ENCODE results near the gene ITGAD. TPM values are rescaled to one million over a fixed set of nuclear protein-coding genes. Genes with fewer than 3 reads are reported as not detected.
"Not testable (repeated sequence)": the region's sequence is repeated elsewhere in the genome, so short reads cannot be mapped to it uniquely, and the experiment has no call there.

ITGAD gene
- total RNA-seq, 1 experiment from 2014 or later, result not detected

DNA sequence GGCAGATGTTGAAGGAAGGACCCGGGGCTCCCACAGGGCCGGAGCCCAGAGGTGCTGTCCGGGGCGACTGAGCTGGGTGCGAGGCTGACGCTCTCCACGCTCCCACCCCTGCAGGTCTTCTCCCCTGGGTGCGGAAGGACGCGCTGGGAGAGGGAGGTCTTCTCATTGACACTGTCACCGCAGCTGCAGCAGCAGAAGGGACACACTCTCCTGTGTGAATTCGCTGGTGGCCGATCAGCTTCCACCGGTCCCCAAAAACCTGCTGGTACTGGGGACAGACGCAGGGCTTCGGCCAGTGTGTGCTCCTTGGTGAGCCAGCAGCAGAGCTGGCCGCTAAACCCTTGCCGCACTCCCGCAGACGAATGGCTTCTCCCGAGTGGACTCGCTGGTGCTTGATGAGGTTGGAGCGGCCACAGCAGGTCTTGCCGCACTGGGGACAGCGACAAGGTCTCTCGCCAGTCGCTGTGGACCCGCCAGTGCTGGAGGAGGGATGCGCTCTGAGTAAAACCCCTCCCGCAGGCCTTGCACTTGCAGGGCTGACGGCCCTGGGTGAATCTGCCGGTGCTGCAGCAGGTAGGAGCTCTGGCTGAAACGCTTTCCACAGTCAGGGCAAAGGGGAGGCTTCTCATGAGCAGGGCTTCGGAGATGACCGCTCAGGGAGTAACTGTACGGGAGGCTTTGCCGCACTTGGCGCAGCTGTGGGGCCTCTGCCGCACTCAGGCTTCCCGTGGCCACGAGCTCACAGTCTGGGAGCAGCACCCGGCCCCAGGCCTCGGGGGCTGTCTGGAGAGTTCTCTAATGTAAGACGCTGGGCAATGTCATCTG, 43.3 kb downstream of the ITGAD start:
- ChIA-PET POLR2A (ENCODE audit: low non-redundant PET) (no interaction called here), CTCF (interaction anchor here (1.0 kb wide), 1 partner anchor 15 kb away, joined by 3 read pairs; no protein-coding TSS in a partner anchor)
- H3K4me1 ChIP-seq (ENCODE audit: insufficient read depth, low read length, poor library complexity, severe bottlenecking), result no peaks in the 10 kb centered on the region
- intact Hi-C loops (cut with micrococcal nuclease; ENCODE audit: unreplicated experiment), result no loop called here
- BruUV-seq (replicated peaks), result no TSS peak
- no peaks in the 10 kb centered on the region for H3K9me3 ChIP-seq (ENCODE audit: low read depth, low read length, poor library complexity, severe bottlenecking)
- no peaks in the 10 kb centered on the region for H3K27me3 ChIP-seq (replicated peaks; ENCODE audit: insufficient read depth, low read depth, low read length, poor library complexity)
- no peaks in the 10 kb centered on the region for H3K36me3 ChIP-seq (ENCODE audit: insufficient read depth, low read length, poor library complexity, severe bottlenecking)
- no peak for TF ChIP-seq EZH2 (IDR thresholded peaks at IDR 0.05; ENCODE audit: borderline replicate concordance, low read depth, low read length, poor library complexity, severe bottlenecking)
- TF ChIP-seq, protein P1, sequence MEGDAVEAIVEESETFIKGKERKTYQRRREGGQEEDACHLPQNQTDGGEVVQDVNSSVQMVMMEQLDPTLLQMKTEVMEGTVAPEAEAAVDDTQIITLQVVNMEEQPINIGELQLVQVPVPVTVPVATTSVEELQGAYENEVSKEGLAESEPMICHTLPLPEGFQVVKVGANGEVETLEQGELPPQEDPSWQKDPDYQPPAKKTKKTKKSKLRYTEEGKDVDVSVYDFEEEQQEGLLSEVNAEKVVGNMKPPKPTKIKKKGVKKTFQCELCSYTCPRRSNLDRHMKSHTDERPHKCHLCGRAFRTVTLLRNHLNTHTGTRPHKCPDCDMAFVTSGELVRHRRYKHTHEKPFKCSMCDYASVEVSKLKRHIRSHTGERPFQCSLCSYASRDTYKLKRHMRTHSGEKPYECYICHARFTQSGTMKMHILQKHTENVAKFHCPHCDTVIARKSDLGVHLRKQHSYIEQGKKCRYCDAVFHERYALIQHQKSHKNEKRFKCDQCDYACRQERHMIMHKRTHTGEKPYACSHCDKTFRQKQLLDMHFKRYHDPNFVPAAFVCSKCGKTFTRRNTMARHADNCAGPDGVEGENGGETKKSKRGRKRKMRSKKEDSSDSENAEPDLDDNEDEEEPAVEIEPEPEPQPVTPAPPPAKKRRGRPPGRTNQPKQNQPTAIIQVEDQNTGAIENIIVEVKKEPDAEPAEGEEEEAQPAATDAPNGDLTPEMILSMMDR (conservative IDR thresholded peaks at IDR 0.05; ENCODE audit: low read depth, low read length), result no peak
- DNase-seq (ENCODE audit: low spot score), result no peak
- H3K27ac ChIP-seq (ENCODE audit: low read depth, low read length, poor library complexity, severe bottlenecking), result no peak overlapping the region
- no peak overlapping the region for H3K4me3 ChIP-seq (ENCODE audit: low read depth, low read length, poor library complexity, severe bottlenecking)

DNA sequence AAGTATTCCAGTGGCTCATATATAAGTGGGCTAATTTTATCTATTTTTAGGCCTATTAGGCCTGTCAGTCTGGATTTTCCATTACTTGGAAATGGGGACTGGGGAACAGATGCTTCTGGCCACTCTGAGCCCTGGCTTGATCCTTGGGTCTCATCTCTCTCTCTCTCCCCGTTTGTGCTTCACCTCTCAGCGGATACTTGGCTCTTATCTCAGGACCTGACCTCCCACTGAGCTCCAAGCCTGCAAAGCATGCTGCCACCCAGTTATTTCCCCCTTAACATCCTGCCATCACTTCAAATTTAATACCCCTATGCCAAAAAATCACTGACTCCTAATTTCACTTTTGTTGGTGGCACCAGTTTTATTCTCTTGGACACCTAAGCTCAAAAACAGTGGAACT, 45.3 kb downstream of the ITGAD start:
- no peak for DNase-seq (ENCODE audit: low spot score)
- H3K27ac ChIP-seq (ENCODE audit: low read depth, low read length, poor library complexity, severe bottlenecking), result no peak overlapping the region
- no TSS peak for BruUV-seq (replicated peaks)
- intact Hi-C loops (cut with micrococcal nuclease; ENCODE audit: unreplicated experiment), result no loop called here
- CTCF ChIA-PET, result no interaction called here
- H3K36me3 ChIP-seq (ENCODE audit: insufficient read depth, low read length, poor library complexity, severe bottlenecking), result no peaks in the 10 kb centered on the region
- TF ChIP-seq, protein P1 (conservative IDR thresholded peaks at IDR 0.05; ENCODE audit: low read depth, low read length), result no peak
- TF ChIP-seq EZH2 (IDR thresholded peaks at IDR 0.05; ENCODE audit: borderline replicate concordance, low read depth, low read length, poor library complexity, severe bottlenecking), result no peak
- no peak overlapping the region for H3K4me3 ChIP-seq (ENCODE audit: low read depth, low read length, poor library complexity, severe bottlenecking)
- POLR2A ChIA-PET (ENCODE audit: low non-redundant PET), result no interaction called here
- no peaks in the 10 kb centered on the region for H3K4me1 ChIP-seq (ENCODE audit: insufficient read depth, low read length, poor library complexity, severe bottlenecking)
- H3K27me3 ChIP-seq (replicated peaks; ENCODE audit: insufficient read depth, low read depth, low read length, poor library complexity), result no peaks in the 10 kb centered on the region
- H3K9me3 ChIP-seq (ENCODE audit: low read depth, low read length, poor library complexity, severe bottlenecking), result no peaks in the 10 kb centered on the region

DNA sequence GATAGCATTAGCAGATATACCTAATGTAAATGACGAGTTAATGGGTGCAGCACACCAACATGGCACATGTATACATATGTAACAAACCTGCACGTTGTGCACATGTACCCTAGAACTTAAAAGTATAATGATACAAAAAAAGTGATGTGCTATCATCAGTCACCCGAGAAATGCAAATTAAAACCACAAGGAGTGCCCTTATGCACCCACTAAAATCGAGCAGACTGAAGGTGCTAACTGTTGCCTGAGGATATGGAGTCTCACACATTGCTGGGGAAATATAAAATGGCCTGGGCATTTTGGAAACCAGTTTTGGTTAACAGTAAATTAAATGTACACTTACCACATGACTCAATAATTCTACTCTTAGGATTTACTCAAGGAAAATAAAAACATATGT, 45.9 kb downstream of the ITGAD start:
- H3K9me3 ChIP-seq (ENCODE audit: low read depth, low read length, poor library complexity, severe bottlenecking); H3K27ac ChIP-seq (ENCODE audit: low read depth, low read length, poor library complexity, severe bottlenecking); BruUV-seq (replicated peaks); H3K4me3 ChIP-seq (ENCODE audit: low read depth, low read length, poor library complexity, severe bottlenecking); CTCF ChIA-PET; H3K36me3 ChIP-seq (ENCODE audit: insufficient read depth, low read length, poor library complexity, severe bottlenecking); intact Hi-C loops (cut with micrococcal nuclease; ENCODE audit: unreplicated experiment); POLR2A ChIA-PET (ENCODE audit: low non-redundant PET); H3K4me1 ChIP-seq (ENCODE audit: insufficient read depth, low read length, poor library complexity, severe bottlenecking); DNase-seq (ENCODE audit: low spot score); H3K27me3 ChIP-seq (replicated peaks; ENCODE audit: insufficient read depth, low read depth, low read length, poor library complexity): not testable (repeated sequence)

DNA sequence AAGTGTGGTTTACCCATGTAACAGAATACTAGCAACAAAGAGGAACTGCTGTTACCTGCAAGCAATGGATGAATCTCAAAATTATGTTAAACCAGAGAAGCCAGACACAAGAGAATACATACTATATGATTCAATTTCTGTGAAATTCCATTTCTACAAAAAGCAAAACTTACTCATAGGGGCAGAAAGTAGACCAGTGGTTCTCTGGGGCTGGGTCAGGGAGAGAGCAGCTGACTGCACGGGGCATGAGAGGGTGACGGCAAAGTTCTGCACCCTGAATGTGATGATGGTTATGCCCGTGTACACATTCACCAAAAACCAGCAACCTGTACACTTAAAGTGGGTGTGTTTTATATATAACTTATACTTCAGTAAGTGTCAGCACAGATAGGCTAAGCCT, 46.4 kb downstream of the ITGAD start:
- CTCF ChIA-PET, result no interaction called here
- POLR2A ChIA-PET (ENCODE audit: low non-redundant PET), result no interaction called here
- no peaks in the 10 kb centered on the region for H3K4me1 ChIP-seq (ENCODE audit: insufficient read depth, low read length, poor library complexity, severe bottlenecking)
- H3K27me3 ChIP-seq (replicated peaks; ENCODE audit: insufficient read depth, low read depth, low read length, poor library complexity), result no peaks in the 10 kb centered on the region
- no TSS peak for BruUV-seq (replicated peaks)
- DNase-seq (ENCODE audit: low spot score), result no peak
- no peak overlapping the region for H3K27ac ChIP-seq (ENCODE audit: low read depth, low read length, poor library complexity, severe bottlenecking)
- no peaks in the 10 kb centered on the region for H3K36me3 ChIP-seq (ENCODE audit: insufficient read depth, low read length, poor library complexity, severe bottlenecking)
- H3K4me3 ChIP-seq (ENCODE audit: low read depth, low read length, poor library complexity, severe bottlenecking), result no peak overlapping the region
- H3K9me3 ChIP-seq (ENCODE audit: low read depth, low read length, poor library complexity, severe bottlenecking), result no peaks in the 10 kb centered on the region
- intact Hi-C loops (cut with micrococcal nuclease; ENCODE audit: unreplicated experiment), result no loop called here
- TF ChIP-seq, protein P1 (conservative IDR thresholded peaks at IDR 0.05; ENCODE audit: low read depth, low read length), result no peak
- no peak for TF ChIP-seq EZH2 (IDR thresholded peaks at IDR 0.05; ENCODE audit: borderline replicate concordance, low read depth, low read length, poor library complexity, severe bottlenecking)

Data from A673 (cell line).